Stomach (tissue), 4 donors: ENCODE measurements around the gene PAX2.

Source experiments
- POLR2A ChIP-seq, 4 donors: fragments of 450-650 bp; IDR thresholded peaks; one replicate each; pipeline ENCODE4 v1.6.1; 2016; ENCODE audit warnings: antibody characterized with exemption in 4 of 4, control low read depth in 2 of 4, mild to moderate bottlenecking in 1 of 4, moderate library complexity in 1 of 4
- TF ChIP-seq, protein P1 (sequence below), 7 experiments: fragments of 450-650 bp in 4 of 7; fragments of 200-600 bp in 3 of 7; sonication (generic) in 3 of 7; IDR thresholded peaks; one replicate each; pipeline ENCODE4 v1.5.1; 2016 to 2019; ENCODE audit warnings: antibody characterized with exemption in 7 of 7, control low read depth in 2 of 7, mild to moderate bottlenecking in 1 of 7

DNA sequence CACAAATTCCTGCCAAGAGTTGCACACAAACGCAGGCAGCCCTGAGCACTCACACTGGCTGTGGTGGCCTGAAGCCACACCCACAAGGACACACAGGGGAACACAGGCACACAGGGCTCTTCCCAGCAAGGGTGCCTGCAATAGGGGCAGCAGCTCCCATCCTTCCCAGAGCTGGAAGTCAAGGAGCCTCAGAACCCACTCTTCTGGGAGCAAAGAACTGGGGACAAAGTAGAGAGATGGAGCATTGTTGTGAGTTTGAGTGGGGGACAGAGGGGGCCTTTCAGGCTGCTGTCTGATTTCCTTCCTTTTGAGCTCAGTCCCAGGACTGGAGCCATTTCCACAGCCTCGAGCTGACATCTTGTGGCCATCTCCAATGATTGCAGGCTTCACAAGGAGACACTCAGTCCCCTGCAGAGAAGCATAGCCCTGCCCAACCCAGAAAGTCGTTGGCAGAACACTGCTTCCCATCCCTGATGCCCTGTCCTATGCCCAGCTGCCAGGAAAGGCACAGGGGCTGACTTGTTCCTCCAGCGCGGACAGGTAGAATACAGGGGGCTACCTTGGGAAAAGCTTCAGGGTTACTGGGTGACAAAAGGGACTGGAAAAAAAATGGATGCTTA, 133.0 kb downstream of the PAX2 start:
- TF ChIP-seq, protein P1, sequence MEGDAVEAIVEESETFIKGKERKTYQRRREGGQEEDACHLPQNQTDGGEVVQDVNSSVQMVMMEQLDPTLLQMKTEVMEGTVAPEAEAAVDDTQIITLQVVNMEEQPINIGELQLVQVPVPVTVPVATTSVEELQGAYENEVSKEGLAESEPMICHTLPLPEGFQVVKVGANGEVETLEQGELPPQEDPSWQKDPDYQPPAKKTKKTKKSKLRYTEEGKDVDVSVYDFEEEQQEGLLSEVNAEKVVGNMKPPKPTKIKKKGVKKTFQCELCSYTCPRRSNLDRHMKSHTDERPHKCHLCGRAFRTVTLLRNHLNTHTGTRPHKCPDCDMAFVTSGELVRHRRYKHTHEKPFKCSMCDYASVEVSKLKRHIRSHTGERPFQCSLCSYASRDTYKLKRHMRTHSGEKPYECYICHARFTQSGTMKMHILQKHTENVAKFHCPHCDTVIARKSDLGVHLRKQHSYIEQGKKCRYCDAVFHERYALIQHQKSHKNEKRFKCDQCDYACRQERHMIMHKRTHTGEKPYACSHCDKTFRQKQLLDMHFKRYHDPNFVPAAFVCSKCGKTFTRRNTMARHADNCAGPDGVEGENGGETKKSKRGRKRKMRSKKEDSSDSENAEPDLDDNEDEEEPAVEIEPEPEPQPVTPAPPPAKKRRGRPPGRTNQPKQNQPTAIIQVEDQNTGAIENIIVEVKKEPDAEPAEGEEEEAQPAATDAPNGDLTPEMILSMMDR (IDR thresholded peaks at IDR 0.05), result peak in 5 of 7 experiments; percentile 11 to 44 (median 29)
- TF ChIP-seq POLR2A (IDR thresholded peaks at IDR 0.05), result no peak
